Natural killer cell (primary cell): ENCODE data around the gene SIRT2. TPM values are rescaled to one million over a fixed set of nuclear protein-coding genes. Genes with fewer than 3 reads are reported as not detected.

Experiments used
- ATAC-seq, 3 donors: fragments of 150-1000 bp in 2 of 3; fragments of 200-7000 bp in 1 of 3; cut with Tn5 transposase; 1 replicate in 1 of 3; 2 replicates in 2 of 3; pipeline ENCODE4 v1.10.0; 2021; ENCODE audit warnings: mild to moderate bottlenecking in 2 of 3, moderate library complexity in 2 of 3
- DNase-seq, 2 donors: peaks; one replicate each; pipeline versions ENCODE4 v3.0.0 to v3.0.0-alpha.2; 2013 to 2021; ENCODE audit warnings: mixed read lengths in 1 of 2
- H3K27ac ChIP-seq: one replicate; pipeline ENCODE4 v1.5.1; 2013; ENCODE audit warnings: mild to moderate bottlenecking, low read length
- H3K27me3 ChIP-seq: one replicate; pipeline ENCODE4 v1.6.1; 2013; ENCODE audit warnings: low read length; ENCODE audit not compliant: control insufficient read depth, insufficient read depth
- H3K36me3 ChIP-seq: one replicate; pipeline ENCODE4 v1.6.1; 2013; ENCODE audit warnings: low read length; ENCODE audit not compliant: control insufficient read depth, insufficient read depth
- H3K4me1 ChIP-seq: one replicate; pipeline ENCODE4 v1.6.1; 2013; ENCODE audit warnings: low read length; ENCODE audit not compliant: control insufficient read depth, insufficient read depth
- H3K4me3 ChIP-seq: one replicate; pipeline ENCODE4 v1.5.1; 2013; ENCODE audit warnings: low read length
- H3K9me3 ChIP-seq: one replicate; pipeline ENCODE4 v1.6.1; 2013; ENCODE audit warnings: low read length; ENCODE audit not compliant: control insufficient read depth, insufficient read depth
- H3K27ac Mint-ChIP-seq, 2 donors: one replicate each; pipeline ENCODE4 v1.8.0; 2022; ENCODE audit warnings: mild to moderate bottlenecking in 2 of 2, mixed read lengths in 2 of 2, moderate library complexity in 1 of 2
- H3K27me3 Mint-ChIP-seq, 2 donors: one replicate each; pipeline ENCODE4 v1.8.0; 2022; ENCODE audit warnings: low read depth in 2 of 2, mixed read lengths in 2 of 2
- H3K36me3 Mint-ChIP-seq: one replicate; pipeline ENCODE4 v1.8.0; 2022; ENCODE audit warnings: mixed read lengths
- H3K4me1 Mint-ChIP-seq, 2 donors: one replicate each; pipeline ENCODE4 v1.8.0; 2022; ENCODE audit warnings: mixed read lengths in 2 of 2
- H3K4me3 Mint-ChIP-seq: one replicate; pipeline ENCODE4 v1.8.0; 2022; ENCODE audit warnings: mild to moderate bottlenecking, moderate library complexity, mixed read lengths
- H3K9me3 Mint-ChIP-seq, 2 donors: one replicate each; pipeline ENCODE4 v1.8.0; 2022; ENCODE audit warnings: mixed read lengths in 2 of 2
- CTCF ChIP-seq: fragments of 200-600 bp; IDR thresholded peaks from one replicate; pipeline ENCODE4 v1.8.0; 2022; ENCODE audit warnings: antibody characterized with exemption
- whole genome bisulfite sequencing: methylation state at CpG from one replicate; pipeline ENCODE4 v1.1.7; 2013; ENCODE audit warnings: missing lambda C conversion rate; ENCODE audit not compliant: insufficient coverage; 5-methylcytosine and 5-hydroxymethylcytosine counted together
- intact Hi-C: fragments of 100-400 bp; cut with micrococcal nuclease; formaldehyde crosslinking; loops from one replicate; pipeline ENCODE4 v1.14.2; 2022
- total RNA-seq, 4 donors: library from RNA; stranded (reverse); fragments of 120-200 nt in 1 of 4; gene quantifications; one replicate each; pipeline versions ENCODE4 v1.2.3 to v1.2.4, GENCODE V29; 2013 to 2022

The SIRT2 gene
- total RNA-seq, 3 donors from 2014 or later (not counting 1 experiment from before 2014, with no cell fraction given) = 171 to 283 (median 208) TPM

DNA sequence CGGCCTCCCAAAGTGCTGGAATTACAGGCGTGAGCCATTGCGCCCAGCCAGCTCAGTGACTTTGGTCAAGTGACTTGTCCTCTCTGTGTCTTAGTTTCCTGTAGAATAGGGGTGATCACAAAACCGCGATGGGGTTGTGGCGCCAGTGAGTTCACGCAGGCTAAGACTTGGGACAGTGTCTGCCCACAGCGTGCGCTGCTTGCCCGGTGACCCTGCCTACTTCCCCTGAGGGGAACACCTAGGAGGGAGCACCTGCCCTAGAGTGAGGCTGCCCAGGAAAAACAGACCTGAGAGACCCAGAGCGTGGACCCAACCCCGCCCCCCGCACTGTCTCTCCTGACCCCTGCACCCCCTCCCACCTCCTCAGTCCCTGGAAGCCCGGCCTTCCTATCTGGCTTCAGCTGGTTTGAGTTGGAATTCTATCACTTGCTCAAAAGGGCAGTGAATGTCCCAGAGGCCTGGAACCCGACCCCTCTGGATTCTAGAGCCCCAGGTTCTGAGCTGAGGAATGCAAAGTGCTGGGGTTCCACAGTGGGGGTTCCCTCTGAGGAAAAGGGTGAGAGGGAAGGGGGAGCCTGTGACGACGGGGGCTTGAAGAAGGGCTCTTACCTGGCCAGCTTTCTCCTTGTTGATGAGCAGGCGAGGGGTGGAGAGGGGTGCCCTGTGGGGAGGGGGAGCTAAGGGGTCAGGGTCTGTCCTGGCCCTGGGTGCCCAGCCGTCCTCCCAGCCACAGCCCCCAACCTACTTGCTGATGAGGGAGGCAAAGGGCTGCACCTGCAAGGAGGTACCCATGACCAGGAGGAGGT lies 19.1 kb downstream of the SIRT2 start:
- intact Hi-C loops = no loop called here
- DNase-seq (no peak), ATAC-seq (no peak)
- no peaks in the 10 kb centered on the region for H3K9me3 Mint-ChIP-seq
- H3K4me3 ChIP-seq = no peak overlapping the region
- peaks cover 21 to 30% of the 10 kb centered on the region in 2 donors for H3K4me1 Mint-ChIP-seq
- 93% methylated on average over 18 of the region's 19 CpGs for WGBS
- H3K4me1 ChIP-seq = peaks cover 28% of the 10 kb centered on the region
- H3K27me3 ChIP-seq = no peaks in the 10 kb centered on the region
- H3K9me3 ChIP-seq = no peaks in the 10 kb centered on the region
- peak overlapping the region; percentile 6 to 29 for H3K27ac Mint-ChIP-seq
- H3K36me3 Mint-ChIP-seq = no peaks in the 10 kb centered on the region
- H3K36me3 ChIP-seq = peaks cover 32% of the 10 kb centered on the region
- no peak for TF ChIP-seq CTCF
- no peaks in the 10 kb centered on the region for H3K27me3 Mint-ChIP-seq
- H3K4me3 Mint-ChIP-seq = no peak overlapping the region
- peak overlapping the region; percentile 26 for H3K27ac ChIP-seq

DNA sequence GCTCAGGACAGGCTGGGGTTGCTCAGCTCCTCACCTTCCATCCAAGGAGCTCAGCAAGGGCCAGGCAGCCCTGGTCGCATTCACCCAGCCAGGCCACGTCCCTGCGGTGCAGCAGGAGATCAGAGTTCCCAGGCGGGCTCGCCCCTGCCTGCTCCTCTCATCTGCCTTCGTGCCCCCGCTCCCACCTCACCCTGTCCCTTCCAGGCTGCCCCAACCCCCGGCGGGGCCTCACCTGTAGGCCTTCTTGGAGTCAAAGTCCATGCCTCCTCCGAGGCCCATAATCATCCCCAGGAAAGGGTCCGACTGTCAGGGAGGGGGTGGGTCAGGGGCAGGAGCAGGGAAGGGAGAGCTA lies 20.0 kb downstream of the SIRT2 start:
- Mint-ChIP-seq H3K36me3 (no peaks in the 10 kb centered on the region), H3K4me3 (peak overlapping the region; percentile 82)
- no peak overlapping the region for H3K4me3 ChIP-seq

DNA sequence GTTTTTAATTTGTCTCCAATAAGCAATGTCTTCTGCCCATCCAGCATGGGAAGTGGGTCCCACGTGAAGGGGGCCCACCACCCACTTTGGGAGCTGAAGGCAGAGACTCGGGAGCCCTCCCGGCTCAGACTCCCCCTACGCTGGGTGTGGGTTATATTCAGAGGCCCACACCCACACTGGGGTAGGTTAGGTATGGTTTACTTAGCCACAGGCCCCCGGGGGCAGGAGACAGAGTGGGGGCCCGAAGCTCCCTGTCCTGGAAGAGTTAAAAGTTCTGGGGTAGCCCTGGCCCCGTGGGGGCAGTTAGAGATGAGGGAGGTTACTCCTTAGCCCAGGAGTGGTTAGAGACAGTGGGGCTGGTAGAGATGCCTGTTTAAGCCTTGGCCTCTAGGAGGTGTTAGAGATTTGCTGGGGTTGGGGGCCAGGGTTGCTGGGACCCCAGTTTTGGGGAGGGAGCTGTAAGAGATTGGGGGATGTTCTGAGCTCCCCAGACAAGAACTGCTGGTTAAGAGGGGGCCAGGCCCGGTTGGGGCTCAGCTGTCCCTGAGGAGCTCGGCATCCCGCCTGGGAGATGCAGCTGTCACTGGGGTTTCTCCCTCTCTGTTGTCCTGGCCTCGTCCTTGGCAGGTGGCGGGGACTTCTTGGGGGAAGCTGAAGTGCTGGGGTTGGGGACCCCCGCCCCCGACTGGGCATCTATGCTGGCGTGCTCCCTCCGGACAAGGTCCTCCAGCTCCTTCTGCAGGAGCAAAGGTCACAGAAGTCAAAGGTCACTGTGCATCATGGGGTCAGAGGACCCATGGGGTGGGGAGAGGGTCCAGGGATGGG lies 20.6 kb downstream of the SIRT2 start:
- ATAC-seq (peak in 2 of 3 donors; percentile 6 to 11), DNase-seq (no peak)
- Mint-ChIP-seq H3K27ac (peak overlapping the region; percentile 94 to 97), H3K4me3 (peak overlapping the region; percentile 82), H3K4me1 (peaks cover 21 to 30% of the 10 kb centered on the region in 2 donors), H3K9me3 (no peaks in the 10 kb centered on the region), H3K27me3 (no peaks in the 10 kb centered on the region), H3K36me3 (no peaks in the 10 kb centered on the region)
- intact Hi-C loops = loop anchor here (1.0 kb wide), 1 partner anchor 21 kb away; the partner anchor contains the start of genes NFKBIB and SIRT2
- no peak for TF ChIP-seq CTCF
- H3K4me3 ChIP-seq = peak overlapping the region; percentile 38
- no peaks in the 10 kb centered on the region for H3K9me3 ChIP-seq
- no peaks in the 10 kb centered on the region for H3K27me3 ChIP-seq
- WGBS = 58% methylated on average over 16 of the region's 16 CpGs
- H3K4me1 ChIP-seq = peaks cover 28% of the 10 kb centered on the region
- H3K36me3 ChIP-seq = peaks cover 35% of the 10 kb centered on the region
- H3K27ac ChIP-seq = peak overlapping the region; percentile 94

More for the DNA sequence above, 20.0 kb downstream of the SIRT2 start:
- TF ChIP-seq CTCF = no peak
- Mint-ChIP-seq H3K27ac (peak overlapping the region; percentile 94 to 97), H3K4me1 (peaks cover 21 to 30% of the 10 kb centered on the region in 2 donors), H3K27me3 (no peaks in the 10 kb centered on the region), H3K9me3 (no peaks in the 10 kb centered on the region)
- peak overlapping the region; percentile 94 for H3K27ac ChIP-seq
- ATAC-seq = no peak
- intact Hi-C loops = no loop called here
- no peaks in the 10 kb centered on the region for H3K27me3 ChIP-seq
- H3K36me3 ChIP-seq = peaks cover 35% of the 10 kb centered on the region
- DNase-seq = no peak
- H3K9me3 ChIP-seq = no peaks in the 10 kb centered on the region
- 96% methylated on average over 11 of the region's 11 CpGs for WGBS
- peaks cover 28% of the 10 kb centered on the region for H3K4me1 ChIP-seq
